HTR-8/SVneo (cell line): Measurements from ENCODE around the gene COL25A1.
"Not testable (repeated sequence)": the region's sequence is repeated elsewhere in the genome, so short reads cannot be mapped to it uniquely, and the experiment has no call there.

ENCODE experiments used
- DNase-seq: peaks from one replicate; pipeline ENCODE4 v3.0.0; 2011; ENCODE audit warnings: low spot score, mixed read lengths; ENCODE audit not compliant: insufficient read length
- FAIRE-seq: peaks from 2 replicates; lab custom pipeline; 2011; peaks lifted over from hg19 to GRCh38; lab: Jason Lieb, UNC

COL25A1 gene

GRCh38 chr4:108984495-108984894 is 318.0 kb downstream of the COL25A1 start:
- FAIRE-seq, DNase-seq: not testable (repeated sequence)

- FAIRE-seq (no peak), DNase-seq (no peak)
Observed at GRCh38 chr4:108982402-108983185, 319.9 kb downstream of the COL25A1 start.

- DNase-seq (no peak), FAIRE-seq (no peak)
Observed at GRCh38 chr4:108980455-108981239, 321.8 kb downstream of the COL25A1 start.

GRCh38 chr4:108979759-108980158 is 322.7 kb downstream of the COL25A1 start:
- FAIRE-seq (no peak), DNase-seq (no peak)

GRCh38 chr4:108978066-108978465 is 324.4 kb downstream of the COL25A1 start:
- FAIRE-seq (no peak), DNase-seq (no peak)

GRCh38 chr4:108972613-108973283 is 329.7 kb downstream of the COL25A1 start:
- no peak for DNase-seq
- FAIRE-seq: no peak

- DNase-seq: no peak
- no peak for FAIRE-seq
Observed at GRCh38 chr4:108971473-108971872, 331.0 kb downstream of the COL25A1 start.

GRCh38 chr4:108965472-108966076 is 336.9 kb downstream of the COL25A1 start:
- FAIRE-seq (no peak), DNase-seq (no peak)

- no peak for FAIRE-seq
Observed at GRCh38 chr4:108965016-108965415, 337.4 kb downstream of the COL25A1 start.

GRCh38 chr4:108963910-108964309 is 338.5 kb downstream of the COL25A1 start:
- DNase-seq (no peak), FAIRE-seq (no peak)

More at GRCh38 chr4:108965016-108965415, 337.4 kb downstream of the COL25A1 start:
- DNase-seq: no peak

GRCh38 chr4:108959491-108959890 is 343.0 kb downstream of the COL25A1 start:
- FAIRE-seq (no peak), DNase-seq (peak; percentile 9)

- FAIRE-seq: no peak
- DNase-seq: no peak
Observed at GRCh38 chr4:108954880-108955279, 347.6 kb downstream of the COL25A1 start.

- DNase-seq: no peak
- no peak for FAIRE-seq
Observed at GRCh38 chr4:108953941-108954340, 348.5 kb downstream of the COL25A1 start.

GRCh38 chr4:108950158-108950915 is 352.1 kb downstream of the COL25A1 start:
- no peak for FAIRE-seq
- DNase-seq: no peak

- DNase-seq (no peak), FAIRE-seq (no peak)
Observed at GRCh38 chr4:108947526-108947925, 354.9 kb downstream of the COL25A1 start.

- FAIRE-seq: no peak
- DNase-seq: no peak
Observed at GRCh38 chr4:108946237-108946636, 356.2 kb downstream of the COL25A1 start.

- no peak for FAIRE-seq
Observed at GRCh38 chr4:108943976-108944591, 358.4 kb downstream of the COL25A1 start.

GRCh38 chr4:108943371-108943770 is 359.1 kb downstream of the COL25A1 start:
- no peak for DNase-seq
- FAIRE-seq: no peak

More at GRCh38 chr4:108943976-108944591, 358.4 kb downstream of the COL25A1 start:
- no peak for DNase-seq

- no peak for FAIRE-seq
- no peak for DNase-seq
Observed at GRCh38 chr4:108941904-108942430, 360.5 kb downstream of the COL25A1 start.
